ENCODE results near the gene KARS1.

GRCh38 chr16:75653922-75654321 lies 6.5 kb upstream of the KARS1 start:
- TF ChIP-seq CTCF (conservative IDR thresholded peaks at IDR 0.05): no peak
- TF ChIP-seq ZFX (IDR thresholded peaks at IDR 0.05): no peak
